ENCODE data around the gene FMN2. TPM values are rescaled to one million over a fixed set of nuclear protein-coding genes. Genes with fewer than 3 reads are reported as not detected.

Gene FMN2
- total and polyA plus RNA-seq, 2 donors (not counting 1 experiment from before 2014, with no cell fraction given), result 8.0 to 13.7 TPM

DNA sequence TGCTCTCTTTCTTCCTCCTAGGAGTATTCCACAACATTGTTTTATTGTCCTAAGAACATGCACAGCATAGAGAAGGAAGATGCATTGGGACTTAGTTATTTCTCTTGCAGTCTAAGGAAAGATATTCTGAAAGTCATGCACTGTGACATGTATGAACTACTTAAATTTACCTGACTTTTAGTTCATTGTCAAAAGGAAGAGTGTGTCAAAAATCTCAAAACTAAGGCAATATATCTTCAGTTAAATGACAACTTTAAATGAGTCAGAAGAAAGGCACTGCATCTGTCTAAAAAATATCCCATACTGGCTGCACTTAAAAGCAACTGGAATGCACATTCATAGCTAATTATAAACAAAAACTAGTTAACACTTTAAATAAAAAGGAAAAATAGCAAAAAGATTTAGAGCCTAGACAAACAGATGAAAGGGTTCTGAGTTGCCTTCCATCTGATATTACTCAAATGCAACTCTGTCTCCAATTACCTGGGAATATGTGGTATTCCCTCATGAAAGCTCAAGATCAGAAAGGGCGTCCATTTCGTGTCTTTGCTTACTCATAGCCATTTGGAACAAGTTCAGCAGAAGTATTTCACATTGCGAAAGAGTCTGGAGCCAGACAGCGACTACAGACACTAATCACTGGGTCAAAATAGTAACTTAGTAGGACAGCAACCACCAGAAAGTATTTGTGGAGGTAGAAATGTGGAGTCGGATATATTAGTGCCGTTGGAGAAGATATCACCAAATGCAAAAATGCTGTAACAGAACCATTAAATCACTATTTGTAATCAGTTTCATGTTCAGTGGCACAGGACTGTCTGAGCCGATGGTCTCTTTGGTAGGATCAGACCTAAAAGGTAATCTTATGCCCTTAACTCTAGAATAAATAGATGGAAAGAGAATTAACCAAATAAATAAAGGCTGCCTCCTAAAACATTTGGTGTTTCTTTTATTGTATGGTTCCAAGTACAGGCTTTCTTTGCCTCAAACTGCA is 294.6 kb downstream of the FMN2 start:
- no peak overlapping the region for H3K9ac ChIP-seq (ENCODE audit: insufficient read depth, low read length)
- no peak overlapping the region for H2AFZ ChIP-seq (ENCODE audit: low read length)
- H3K27ac ChIP-seq (ENCODE audit: insufficient read depth, low read length), result no peak overlapping the region

DNA sequence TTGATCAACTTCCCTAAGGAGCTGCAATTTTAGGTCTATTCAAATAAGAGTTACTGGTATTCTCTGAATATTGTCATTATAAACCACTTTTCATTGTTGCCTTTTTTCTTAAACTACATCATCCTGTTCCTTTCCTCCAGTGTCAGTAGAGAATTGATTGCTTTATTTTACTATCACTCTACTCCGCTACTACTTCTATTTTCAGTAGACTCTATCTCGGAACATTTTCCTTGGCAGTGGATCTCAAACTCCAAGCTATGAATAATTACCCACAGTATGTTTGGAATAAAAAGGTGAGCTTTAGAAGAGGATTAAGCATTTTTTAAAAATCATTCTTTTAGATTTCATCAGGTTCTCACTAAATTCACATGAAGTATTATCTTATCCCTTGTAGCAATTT is 295.4 kb downstream of the FMN2 start:
- Histone ChIP-seq H3K36me3 (ENCODE audit: control insufficient read depth, insufficient read depth, low read length) (no peaks in the 10 kb centered on the region), H3K79me2 (ENCODE audit: control insufficient read depth, insufficient read depth, low read length) (no peaks in the 10 kb centered on the region), H3K27me3 (ENCODE audit: control insufficient read depth, insufficient read depth, low read length) (no peaks in the 10 kb centered on the region), H2AFZ (ENCODE audit: low read length) (no peak overlapping the region), H3K9me3 (ENCODE audit: control insufficient read depth, insufficient read depth, low read depth, low read length) (no peaks in the 10 kb centered on the region), H3K27ac (ENCODE audit: insufficient read depth, low read length) (no peak overlapping the region), H3K4me2 (ENCODE audit: extremely low read depth, insufficient read depth, low read length) (peak overlapping the region; percentile 29), H3K4me1 (ENCODE audit: control insufficient read depth, extremely low read depth, insufficient read depth, low read length) (no peaks in the 10 kb centered on the region), H4K20me1 (ENCODE audit: control insufficient read depth, extremely low read depth, insufficient read depth, low read length) (no peaks in the 10 kb centered on the region), H3K9ac (ENCODE audit: insufficient read depth, low read length) (no peak overlapping the region), H3K4me3 (replicated peaks in 1 of 4; ENCODE audit: control extremely low read depth in 1 of 4, insufficient read depth in 1 of 4, low read depth in 3 of 4, low read length in 4 of 4) (no peak overlapping the region)
- peak in 1 of 2 donors; percentile 56 for DNase-seq (ENCODE audit: low read depth in 2 of 2)
- TF ChIP-seq, protein P1, sequence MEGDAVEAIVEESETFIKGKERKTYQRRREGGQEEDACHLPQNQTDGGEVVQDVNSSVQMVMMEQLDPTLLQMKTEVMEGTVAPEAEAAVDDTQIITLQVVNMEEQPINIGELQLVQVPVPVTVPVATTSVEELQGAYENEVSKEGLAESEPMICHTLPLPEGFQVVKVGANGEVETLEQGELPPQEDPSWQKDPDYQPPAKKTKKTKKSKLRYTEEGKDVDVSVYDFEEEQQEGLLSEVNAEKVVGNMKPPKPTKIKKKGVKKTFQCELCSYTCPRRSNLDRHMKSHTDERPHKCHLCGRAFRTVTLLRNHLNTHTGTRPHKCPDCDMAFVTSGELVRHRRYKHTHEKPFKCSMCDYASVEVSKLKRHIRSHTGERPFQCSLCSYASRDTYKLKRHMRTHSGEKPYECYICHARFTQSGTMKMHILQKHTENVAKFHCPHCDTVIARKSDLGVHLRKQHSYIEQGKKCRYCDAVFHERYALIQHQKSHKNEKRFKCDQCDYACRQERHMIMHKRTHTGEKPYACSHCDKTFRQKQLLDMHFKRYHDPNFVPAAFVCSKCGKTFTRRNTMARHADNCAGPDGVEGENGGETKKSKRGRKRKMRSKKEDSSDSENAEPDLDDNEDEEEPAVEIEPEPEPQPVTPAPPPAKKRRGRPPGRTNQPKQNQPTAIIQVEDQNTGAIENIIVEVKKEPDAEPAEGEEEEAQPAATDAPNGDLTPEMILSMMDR (conservative IDR thresholded peaks at IDR 0.05 in 1 of 2, IDR thresholded peaks at IDR 0.05 in 1 of 2; ENCODE audit: low read depth in 1 of 2, low read length in 2 of 2), result no peak
- no peak for TF ChIP-seq EZH2 (IDR thresholded peaks at IDR 0.05; ENCODE audit: low read length, missing control alignments)

More for the DNA sequence above, 294.6 kb downstream of the FMN2 start:
- Histone ChIP-seq H3K9me3 (ENCODE audit: control insufficient read depth, insufficient read depth, low read depth, low read length) (peaks cover 2% of the 10 kb centered on the region), H3K4me2 (ENCODE audit: extremely low read depth, insufficient read depth, low read length) (peak overlapping the region; percentile 70), H3K4me3 (replicated peaks in 1 of 4; ENCODE audit: control extremely low read depth in 1 of 4, insufficient read depth in 1 of 4, low read depth in 3 of 4, low read length in 4 of 4) (no peak overlapping the region), H3K27me3 (ENCODE audit: control insufficient read depth, insufficient read depth, low read length) (no peaks in the 10 kb centered on the region), H4K20me1 (ENCODE audit: control insufficient read depth, extremely low read depth, insufficient read depth, low read length) (no peaks in the 10 kb centered on the region), H3K36me3 (ENCODE audit: control insufficient read depth, insufficient read depth, low read length) (no peaks in the 10 kb centered on the region), H3K4me1 (ENCODE audit: control insufficient read depth, extremely low read depth, insufficient read depth, low read length) (no peaks in the 10 kb centered on the region), H3K79me2 (ENCODE audit: control insufficient read depth, insufficient read depth, low read length) (no peaks in the 10 kb centered on the region)
- peak; percentile 83 to 96 for DNase-seq (ENCODE audit: low read depth in 2 of 2)
- TF ChIP-seq, protein P1 (conservative IDR thresholded peaks at IDR 0.05 in 1 of 2, IDR thresholded peaks at IDR 0.05 in 1 of 2; ENCODE audit: low read depth in 1 of 2, low read length in 2 of 2), result no peak
- TF ChIP-seq EZH2 (IDR thresholded peaks at IDR 0.05; ENCODE audit: low read length, missing control alignments), result no peak

DNA sequence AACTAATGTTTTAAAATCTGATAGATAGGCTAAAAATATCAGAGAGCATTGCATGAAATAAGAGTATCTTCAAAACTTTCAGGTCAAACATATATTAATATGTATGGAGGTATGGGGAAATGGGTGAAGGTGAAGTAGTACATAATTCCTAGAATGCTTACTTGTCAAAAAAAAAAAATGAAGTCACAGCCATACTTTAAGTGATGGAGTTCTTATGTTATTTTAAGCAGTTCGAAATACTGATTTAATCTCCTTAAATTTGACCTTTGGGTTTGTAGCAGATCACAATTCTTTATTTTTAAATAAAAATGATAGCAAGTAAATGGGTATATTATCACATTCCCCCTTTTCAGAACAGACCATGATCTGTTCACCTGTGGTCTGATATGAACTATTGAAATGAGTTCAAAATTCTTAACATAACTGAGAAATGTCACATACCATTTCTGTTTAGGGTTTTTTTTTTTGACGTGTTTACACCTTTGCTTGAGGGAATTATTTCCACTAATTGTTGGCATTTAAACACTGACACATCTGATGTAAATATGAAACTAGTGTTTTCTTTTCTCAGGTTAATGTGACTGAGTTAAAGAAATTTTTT is 300.1 kb downstream of the FMN2 start:
- DNase-seq (ENCODE audit: low read depth in 2 of 2), result no peak
- Histone ChIP-seq H3K36me3 (ENCODE audit: control insufficient read depth, insufficient read depth, low read length) (no peaks in the 10 kb centered on the region), H3K27me3 (ENCODE audit: control insufficient read depth, insufficient read depth, low read length) (no peaks in the 10 kb centered on the region), H3K27ac (ENCODE audit: insufficient read depth, low read length) (no peak overlapping the region), H3K4me2 (ENCODE audit: extremely low read depth, insufficient read depth, low read length) (no peak overlapping the region), H2AFZ (ENCODE audit: low read length) (no peak overlapping the region), H4K20me1 (ENCODE audit: control insufficient read depth, extremely low read depth, insufficient read depth, low read length) (no peaks in the 10 kb centered on the region), H3K9ac (ENCODE audit: insufficient read depth, low read length) (no peak overlapping the region), H3K4me3 (replicated peaks in 1 of 4; ENCODE audit: control extremely low read depth in 1 of 4, insufficient read depth in 1 of 4, low read depth in 3 of 4, low read length in 4 of 4) (no peak overlapping the region), H3K9me3 (ENCODE audit: control insufficient read depth, insufficient read depth, low read depth, low read length) (no peaks in the 10 kb centered on the region), H3K4me1 (ENCODE audit: control insufficient read depth, extremely low read depth, insufficient read depth, low read length) (no peaks in the 10 kb centered on the region), H3K79me2 (ENCODE audit: control insufficient read depth, insufficient read depth, low read length) (no peaks in the 10 kb centered on the region)
- TF ChIP-seq, protein P1 (conservative IDR thresholded peaks at IDR 0.05 in 1 of 2, IDR thresholded peaks at IDR 0.05 in 1 of 2; ENCODE audit: low read depth in 1 of 2, low read length in 2 of 2), result no peak
- TF ChIP-seq EZH2 (IDR thresholded peaks at IDR 0.05; ENCODE audit: low read length, missing control alignments), result no peak
